Parathyroid adenoma (tissue), 2 donors: ENCODE results near the gene OBP2B.
"Not testable (repeated sequence)": the region's sequence is repeated elsewhere in the genome, so short reads cannot be mapped to it uniquely, and the experiment has no call there.

Source experiments
- H2AFZ ChIP-seq: fragments of 300-600 bp; sonication (generic); one replicate; pipeline ENCODE4 v1.7.0; 2017; ENCODE audit warnings: antibody characterized with exemption, mild to moderate bottlenecking
- H3K27ac ChIP-seq: fragments of 300-600 bp; sonication (generic); one replicate; pipeline ENCODE4 v1.7.0; 2017
- H3K27me3 ChIP-seq: fragments of 300-600 bp; sonication (generic); one replicate; pipeline ENCODE4 v1.7.0; 2017; ENCODE audit warnings: low read length; ENCODE audit not compliant: control insufficient read depth, insufficient read depth
- H3K36me3 ChIP-seq: fragments of 300-600 bp; sonication (generic); one replicate; pipeline ENCODE4 v1.7.0; 2017; ENCODE audit warnings: low read length; ENCODE audit not compliant: control insufficient read depth, insufficient read depth
- H3K4me1 ChIP-seq: fragments of 300-600 bp; sonication (generic); one replicate; pipeline ENCODE4 v1.7.0; 2017; ENCODE audit warnings: control low read depth
- H3K4me2 ChIP-seq: fragments of 300-600 bp; sonication (generic); one replicate; pipeline ENCODE4 v1.7.0; 2017; ENCODE audit warnings: low read length
- H3K4me3 ChIP-seq: fragments of 300-600 bp; sonication (generic); one replicate; pipeline ENCODE4 v1.7.0; 2017; ENCODE audit warnings: low read depth, low read length
- H3K79me2 ChIP-seq: fragments of 300-600 bp; sonication (generic); one replicate; pipeline ENCODE4 v1.7.0; 2017; ENCODE audit warnings: control low read depth
- H3K9ac ChIP-seq: fragments of 300-600 bp; sonication (generic); one replicate; pipeline ENCODE4 v1.7.0; 2017; ENCODE audit warnings: mild to moderate bottlenecking
- H3K9me3 ChIP-seq: fragments of 300-600 bp; sonication (generic); one replicate; pipeline ENCODE4 v1.7.0; 2017; ENCODE audit warnings: low read length; ENCODE audit not compliant: control insufficient read depth
- CTCF ChIP-seq: fragments of 300-600 bp; sonication (generic); IDR thresholded peaks from one replicate; pipeline ENCODE4 v1.7.0; 2017; ENCODE audit warnings: antibody characterized with exemption, mild to moderate bottlenecking
- donor health status: primary hyperparathyroidism.

The OBP2B gene

GRCh38 chr9:133214276-133214675, 5.2 kb upstream of the OBP2B start:
- H3K79me2 ChIP-seq, H2AFZ ChIP-seq, H3K27ac ChIP-seq, H3K4me1 ChIP-seq, H3K9ac ChIP-seq, H3K36me3 ChIP-seq, H3K4me2 ChIP-seq, H3K9me3 ChIP-seq, H3K4me3 ChIP-seq, H3K27me3 ChIP-seq: not testable (repeated sequence)

- Histone ChIP-seq H3K4me3 (no peak overlapping the region), H3K4me1 (no peaks in the 10 kb centered on the region)
- TF ChIP-seq CTCF, result no peak
These were observed 1.6 kb upstream of the OBP2B start for GRCh38 chr9:133210609-133211008.

GRCh38 chr9:133210202-133210532, 1.1 kb upstream of the OBP2B start:
- Histone ChIP-seq H3K79me2 (no peaks in the 10 kb centered on the region), H3K27me3 (no peaks in the 10 kb centered on the region), H3K4me3 (no peak overlapping the region), H2AFZ (no peak overlapping the region), H3K4me1 (no peaks in the 10 kb centered on the region), H3K9me3 (no peaks in the 10 kb centered on the region), H3K9ac (no peak overlapping the region), H3K27ac (no peak overlapping the region), H3K36me3 (no peaks in the 10 kb centered on the region), H3K4me2 (no peak overlapping the region)
- TF ChIP-seq CTCF, result no peak

More at GRCh38 chr9:133210609-133211008, 1.6 kb upstream of the OBP2B start:
- no peak overlapping the region for H3K9ac ChIP-seq
- no peaks in the 10 kb centered on the region for H3K36me3 ChIP-seq
- no peaks in the 10 kb centered on the region for H3K27me3 ChIP-seq
- H2AFZ ChIP-seq, result no peak overlapping the region
- H3K79me2 ChIP-seq, result no peaks in the 10 kb centered on the region
- no peaks in the 10 kb centered on the region for H3K9me3 ChIP-seq
- H3K27ac ChIP-seq, result no peak overlapping the region
- H3K4me2 ChIP-seq, result no peak overlapping the region

- not testable (repeated sequence) for H3K4me1 ChIP-seq, H3K9me3 ChIP-seq, H2AFZ ChIP-seq, H3K4me3 ChIP-seq, H3K27ac ChIP-seq, H3K27me3 ChIP-seq, H3K79me2 ChIP-seq, H3K36me3 ChIP-seq, H3K4me2 ChIP-seq, H3K9ac ChIP-seq
These were observed 514 bp upstream of the OBP2B start for GRCh38 chr9:133209327-133210201.

- H3K4me3 ChIP-seq, H2AFZ ChIP-seq, H3K27ac ChIP-seq, H3K36me3 ChIP-seq, H3K79me2 ChIP-seq, H3K4me2 ChIP-seq, H3K9me3 ChIP-seq, H3K4me1 ChIP-seq, H3K9ac ChIP-seq, H3K27me3 ChIP-seq: not testable (repeated sequence)
These were observed 725 bp downstream of the OBP2B start for GRCh38 chr9:133208171-133208879.

- Histone ChIP-seq H3K27me3 (no peaks in the 10 kb centered on the region), H3K27ac (no peak overlapping the region), H3K4me1 (no peaks in the 10 kb centered on the region), H3K4me3 (no peak overlapping the region), H3K36me3 (no peaks in the 10 kb centered on the region), H3K9ac (no peak overlapping the region), H3K79me2 (no peaks in the 10 kb centered on the region), H3K9me3 (no peaks in the 10 kb centered on the region), H2AFZ (no peak overlapping the region), H3K4me2 (no peak overlapping the region)
- no peak for TF ChIP-seq CTCF
These were observed 1.4 kb downstream of the OBP2B start for GRCh38 chr9:133207540-133208170.
